ENCODE results near the gene LIPG. TPM values are rescaled to one million over a fixed set of nuclear protein-coding genes. Genes with fewer than 3 reads are reported as not detected.
A peak's percentile ranks its signal among the peaks of the same experiment; 100 is the strongest.
"Not testable (repeated sequence)": the region's sequence is repeated elsewhere in the genome, so short reads cannot be mapped to it uniquely, and the experiment has no call there.

Gene LIPG
- total RNA-seq, 1 donor from 2014 or later, result 10.2 TPM

GRCh38 chr18:49559326-49559931, 2.4 kb upstream of the LIPG start:
- DNase-seq; H3K9me3 ChIP-seq; ATAC-seq; H3K27ac ChIP-seq; H3K36me3 ChIP-seq; H3K4me3 ChIP-seq; intact Hi-C loops (cut with DNase I): not testable (repeated sequence)
- peak; percentile 61 for TF ChIP-seq CTCF (IDR thresholded peaks at IDR 0.05)
- H3K4me1 ChIP-seq, result peaks cover 23% of the 10 kb centered on the region
- peaks cover 33% of the 10 kb centered on the region for H3K27me3 ChIP-seq

- H3K4me3 ChIP-seq, result peak overlapping the region; percentile 50
Observed at GRCh38 chr18:49560277-49560623, 1.6 kb upstream of the LIPG start.

GRCh38 chr18:49560624-49561288, 1.1 kb upstream of the LIPG start:
- Histone ChIP-seq H3K27ac (no peak overlapping the region), H3K36me3 (no peaks in the 10 kb centered on the region), H3K4me1 (peaks cover 23% of the 10 kb centered on the region), H3K4me3 (peak overlapping the region; percentile 50), H3K27me3 (peaks cover 36% of the 10 kb centered on the region), H3K9me3 (no peaks in the 10 kb centered on the region)
- ATAC-seq (peak; percentile 12), DNase-seq (peak; percentile 66)
- intact Hi-C loops (cut with DNase I), result loop anchor here (5.0 to 10.0 kb wide), 2 partner anchors 204 to 297 kb away; no protein-coding TSS in a partner anchor
- no peak for TF ChIP-seq CTCF (IDR thresholded peaks at IDR 0.05)

More at GRCh38 chr18:49560277-49560623, 1.6 kb upstream of the LIPG start:
- Histone ChIP-seq H3K9me3 (no peaks in the 10 kb centered on the region), H3K4me1 (peaks cover 23% of the 10 kb centered on the region), H3K36me3 (no peaks in the 10 kb centered on the region), H3K27me3 (peaks cover 36% of the 10 kb centered on the region), H3K27ac (no peak overlapping the region)
- TF ChIP-seq CTCF (IDR thresholded peaks at IDR 0.05), result no peak
- intact Hi-C loops (cut with DNase I), result loop anchor here (5.0 to 10.0 kb wide), 2 partner anchors 205 to 297 kb away; no protein-coding TSS in a partner anchor
- ATAC-seq (no peak), DNase-seq (no peak)

GRCh38 chr18:49562481-49563129, 748 bp downstream of the LIPG start:
- Histone ChIP-seq H3K27me3 (peaks cover 36% of the 10 kb centered on the region), H3K36me3 (no peaks in the 10 kb centered on the region), H3K4me1 (peaks cover 23% of the 10 kb centered on the region), H3K9me3 (no peaks in the 10 kb centered on the region), H3K4me3 (peak overlapping the region; percentile 50), H3K27ac (no peak overlapping the region)
- intact Hi-C loops (cut with DNase I), result loop anchor here (5.0 to 10.0 kb wide), 2 partner anchors 202 to 295 kb away; no protein-coding TSS in a partner anchor
- TF ChIP-seq CTCF (IDR thresholded peaks at IDR 0.05), result no peak
- ATAC-seq, result peak; percentile 28
- no peak for DNase-seq

- H3K27ac ChIP-seq, result no peak overlapping the region
- no peaks in the 10 kb centered on the region for H3K9me3 ChIP-seq
- intact Hi-C loops (cut with DNase I), result loop anchor here (5.0 to 10.0 kb wide), 2 partner anchors 202 to 294 kb away; no protein-coding TSS in a partner anchor
- no peak for DNase-seq
- H3K4me3 ChIP-seq, result peak overlapping the region; percentile 50
- no peak for TF ChIP-seq CTCF (IDR thresholded peaks at IDR 0.05)
- ATAC-seq, result peak; percentile 14
- H3K4me1 ChIP-seq, result peaks cover 23% of the 10 kb centered on the region
- no peaks in the 10 kb centered on the region for H3K36me3 ChIP-seq
- H3K27me3 ChIP-seq, result peaks cover 36% of the 10 kb centered on the region
Observed at GRCh38 chr18:49563130-49563540, 1.3 kb downstream of the LIPG start.

Data from upper lobe of right lung (tissue), 1 donor.